ENCODE results near the gene CCDC179.

CCDC179 gene
- total RNA-seq = 0 to 0.44 (median 0) reads per million in 17 experiments

DNA sequence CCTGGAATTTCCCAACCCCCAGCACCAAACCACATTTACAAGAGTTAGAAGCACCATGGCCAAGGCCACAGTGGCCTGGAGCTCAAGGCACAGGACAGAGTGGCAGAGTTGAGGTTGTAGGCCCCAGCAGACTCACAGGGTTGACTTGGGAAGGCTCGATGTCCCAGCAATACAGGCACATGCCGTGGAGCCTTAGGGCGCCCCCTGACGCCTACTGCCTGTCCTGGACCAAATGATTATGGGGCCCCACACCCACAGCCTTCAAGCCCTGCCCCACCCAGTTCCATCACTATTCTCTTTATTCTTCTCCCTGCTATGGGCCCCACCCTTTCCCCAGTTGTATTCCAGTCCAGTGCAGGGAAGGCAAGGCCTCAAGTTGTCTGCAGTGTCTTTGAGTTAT lies at the start of gene CCDC179:
Gene CCDC179 (minus strand): TSS at position 234 of the 400 bp plus-strand sequence. CDS start 53 bp downstream, at position 181.
- DNase-seq = no peak

DNA sequence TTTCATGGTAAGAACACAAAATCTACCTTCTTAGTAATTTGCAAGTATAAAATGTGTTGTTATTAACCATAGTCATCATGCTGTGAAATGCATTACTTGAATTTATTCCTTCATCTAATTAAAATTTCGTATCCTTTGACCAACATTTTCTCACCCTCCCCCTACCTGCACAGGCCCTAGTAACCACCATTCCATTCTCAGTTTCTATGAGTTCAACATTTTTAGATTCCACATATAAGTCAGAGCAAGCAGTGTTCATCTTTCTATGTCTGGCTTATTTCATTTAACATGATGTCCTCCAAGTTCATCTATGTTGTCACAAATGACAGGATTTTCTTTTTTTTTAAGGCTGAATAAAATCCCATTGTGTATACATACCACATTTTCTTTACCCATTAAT lies 43.5 kb upstream of the CCDC179 start:
- DNase-seq = no peak

- DNase-seq = no peak
Observed at GRCh38 chr11:22901603-22902002, 41.3 kb upstream of the CCDC179 start.

DNA sequence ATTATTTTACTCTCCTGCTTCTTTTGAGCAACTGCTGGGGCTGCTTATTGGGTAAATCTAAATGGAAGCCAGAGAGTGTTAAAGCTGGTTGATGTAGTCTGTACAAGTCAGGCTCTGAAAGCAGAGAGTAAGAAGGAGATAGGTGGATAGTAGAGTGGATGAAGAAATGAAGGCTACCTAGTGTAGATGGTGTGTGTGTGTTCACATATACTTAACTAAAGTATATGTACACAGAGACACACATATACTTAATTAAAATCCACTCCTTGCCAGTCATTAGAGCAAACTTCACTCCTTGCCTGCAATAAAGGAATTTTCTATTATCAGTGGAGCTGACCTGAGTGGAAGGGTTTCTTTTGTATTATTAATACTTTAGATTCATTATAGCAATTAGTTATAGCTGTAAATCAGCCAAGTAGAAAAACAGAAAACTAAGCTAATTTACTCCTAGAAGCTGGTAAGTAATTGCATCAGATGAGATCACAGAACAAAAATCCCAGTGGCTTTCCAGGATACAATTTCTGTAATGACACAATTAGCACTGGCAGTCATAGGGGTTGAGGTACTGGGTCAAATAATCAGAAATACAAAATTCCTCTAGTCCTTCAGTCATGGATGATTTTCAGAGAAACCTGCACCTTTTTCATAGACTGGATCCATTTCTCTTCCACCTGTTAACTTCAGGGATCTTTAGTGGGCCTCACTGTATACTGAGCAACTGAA lies 40.7 kb upstream of the CCDC179 start:
- DNase-seq = no peak

- no peak for DNase-seq
Observed at GRCh38 chr11:22898036-22898435, 37.8 kb upstream of the CCDC179 start.

GRCh38 chr11:22890227-22890626 lies 30.0 kb upstream of the CCDC179 start:
- DNase-seq = no peak

DNA sequence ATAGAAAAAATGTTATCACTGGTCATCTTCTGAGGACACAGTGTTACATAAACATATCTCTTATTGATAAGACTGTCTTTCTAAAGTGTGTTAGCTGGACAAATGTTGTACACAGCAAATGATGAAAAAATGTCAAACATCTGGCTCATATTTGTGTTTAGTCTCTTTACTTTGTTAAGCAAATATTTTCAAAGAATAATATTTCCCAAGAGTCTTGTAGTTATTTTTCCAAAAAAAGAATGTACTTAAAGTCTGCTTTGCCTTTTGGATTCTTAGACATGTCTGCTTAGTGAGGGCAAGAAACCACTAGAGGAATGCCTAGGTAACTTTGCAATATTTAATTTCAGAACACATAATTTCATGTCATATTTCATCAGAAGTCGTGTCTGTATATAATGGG lies 23.9 kb upstream of the CCDC179 start:
- DNase-seq = no peak

- no peak for DNase-seq
Observed at GRCh38 chr11:22879630-22880029, 19.4 kb upstream of the CCDC179 start.

DNA sequence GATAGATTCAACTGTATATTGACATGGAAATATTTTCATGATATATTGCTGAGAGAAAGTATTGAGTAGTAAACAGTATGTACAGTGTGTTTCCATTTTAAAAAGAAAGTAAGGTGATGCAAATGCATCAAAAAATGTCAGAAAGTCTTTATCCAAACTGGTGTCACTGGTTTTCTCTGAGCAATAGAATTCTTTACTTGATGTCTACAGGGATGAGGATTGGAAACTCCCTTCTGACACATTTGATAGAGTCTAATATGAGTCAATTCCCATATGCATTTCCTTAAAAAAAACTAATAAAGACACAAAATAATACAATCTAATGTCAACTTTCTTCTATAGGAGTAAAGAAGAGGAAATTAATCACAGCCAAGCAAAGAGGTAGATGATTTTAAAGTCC lies 18.3 kb upstream of the CCDC179 start:
- DNase-seq = no peak

- no peak for DNase-seq
Observed at GRCh38 chr11:22878039-22878438, 17.8 kb upstream of the CCDC179 start.

- peak; percentile 62 to 90 (median 86) for DNase-seq
Observed at GRCh38 chr11:22875869-22876473, 15.7 kb upstream of the CCDC179 start.

GRCh38 chr11:22869325-22869724 lies 9.1 kb upstream of the CCDC179 start:
- no peak for DNase-seq

GRCh38 chr11:22859756-22860155 lies 518 bp downstream of the CCDC179 start:
- no peak for DNase-seq

DNA sequence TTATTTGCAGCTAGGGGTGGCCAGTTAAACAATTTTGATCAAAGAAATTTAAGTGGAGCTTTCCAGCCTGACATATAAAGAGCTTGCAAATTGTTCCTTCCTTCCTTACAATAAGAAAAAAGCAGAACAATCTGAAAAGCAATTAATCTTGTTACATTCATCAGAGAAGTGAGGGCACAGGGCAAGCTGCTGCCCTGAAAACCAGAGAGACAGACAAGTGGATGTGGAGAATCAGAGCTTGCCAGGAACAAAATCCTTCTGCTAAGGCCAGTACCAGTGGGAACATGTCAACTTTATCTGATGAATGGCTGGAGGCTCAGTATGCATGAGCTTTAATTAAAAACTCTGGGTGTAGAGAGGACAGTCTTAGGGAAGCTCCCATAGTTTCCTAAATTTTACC lies 8.8 kb downstream of the CCDC179 start:
- DNase-seq = no peak

GRCh38 chr11:22846726-22847125 lies 13.5 kb downstream of the CCDC179 start:
- no peak for DNase-seq

DNA sequence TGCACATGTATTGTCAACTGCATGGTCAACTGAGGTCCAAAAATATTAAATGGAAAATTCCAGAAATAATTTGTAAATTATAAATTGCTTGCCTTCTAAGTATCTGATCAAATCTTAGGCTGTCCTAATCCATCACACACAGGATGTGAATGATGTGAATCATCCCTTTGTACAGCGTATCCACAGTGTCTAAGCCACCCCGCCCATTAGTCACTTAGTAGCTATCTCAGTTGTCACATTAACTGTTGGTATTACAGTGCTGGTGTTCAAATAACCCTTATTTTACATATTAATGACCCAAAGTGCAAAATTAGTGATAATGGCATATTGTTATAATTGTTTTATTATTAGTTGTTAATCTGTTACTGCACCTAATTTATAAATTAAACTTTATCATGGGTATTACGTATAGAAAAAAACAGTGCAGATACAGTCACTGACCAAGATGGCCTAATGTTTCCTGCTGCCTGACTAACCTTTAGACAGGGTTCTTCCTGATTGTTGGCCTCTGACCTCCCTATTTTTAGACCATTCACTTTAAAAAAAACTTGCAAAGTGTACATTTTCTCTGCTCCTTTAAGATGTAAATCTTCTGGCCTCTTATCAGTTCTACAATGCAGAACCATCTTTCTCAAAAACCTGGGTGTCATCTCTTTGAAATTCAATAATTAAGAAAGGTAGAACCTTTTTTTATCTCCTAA lies 27.8 kb downstream of the CCDC179 start:
- peak in 1 of 4 experiments; percentile 8 for DNase-seq

DNA sequence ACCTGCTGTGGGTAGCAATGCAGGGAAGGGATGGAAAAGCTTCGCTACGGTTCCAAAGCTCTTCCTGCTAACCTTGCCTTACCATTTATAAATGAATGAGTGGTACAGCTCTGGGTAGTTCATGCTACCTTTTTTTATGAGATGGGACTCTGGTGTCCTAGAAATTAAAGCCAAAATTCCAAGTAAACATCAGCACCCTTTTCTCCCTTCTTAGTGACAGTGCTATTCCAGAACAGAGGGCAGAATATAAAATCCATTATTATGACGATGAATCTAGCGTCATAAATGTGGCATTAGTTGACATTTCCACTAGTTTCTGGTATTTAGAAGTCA lies 30.2 kb downstream of the CCDC179 start:
- no peak for DNase-seq

DNA sequence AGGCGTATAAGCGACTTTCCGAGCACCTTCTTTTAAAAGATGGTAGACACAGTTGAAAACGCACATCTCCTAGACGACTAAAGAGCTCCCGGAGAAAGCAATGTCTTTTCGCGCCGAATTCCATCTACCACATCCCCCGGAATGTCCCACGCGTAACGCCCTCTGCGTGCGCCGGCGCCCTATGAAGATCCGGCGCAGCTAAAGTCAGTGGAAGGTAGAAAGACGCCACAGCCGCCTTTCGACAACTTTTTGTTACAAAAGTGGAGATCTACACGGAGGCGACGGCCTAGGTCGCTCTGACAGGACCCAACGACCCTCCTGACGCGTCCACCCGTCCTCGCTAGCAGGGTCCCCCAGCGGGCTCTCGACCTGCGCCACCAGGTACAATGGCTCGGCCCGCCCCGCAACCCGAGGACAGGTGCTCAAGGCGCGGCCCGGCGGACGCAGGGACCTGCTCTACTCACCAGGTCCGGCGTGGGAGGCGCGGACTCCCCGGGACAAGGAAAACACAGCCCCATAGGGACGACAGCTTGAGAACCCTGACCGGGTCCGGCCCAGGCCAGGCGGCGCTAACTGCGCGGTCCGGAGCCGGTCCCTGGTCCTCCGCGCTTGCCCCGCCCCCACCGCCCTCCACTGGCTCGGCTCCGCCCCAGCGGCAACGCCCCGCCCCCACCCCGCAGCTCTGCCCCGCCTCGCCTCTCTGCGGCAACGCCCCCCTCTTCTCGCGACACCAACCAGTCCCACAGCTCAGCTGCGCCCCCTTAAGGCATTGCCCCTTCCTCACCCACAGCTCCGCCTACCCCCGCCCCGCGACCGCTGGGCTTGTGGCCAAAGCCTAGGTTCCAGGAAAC lies 30.8 kb downstream of the CCDC179 start, which contains the start of gene SVIP:
Gene SVIP (minus strand): TSS at position 571 of the 851 bp plus-strand sequence. CDS start 53 bp downstream, at position 518.
- peak; percentile 90 to 97 (median 94) for DNase-seq

- DNase-seq = no peak
Observed at GRCh38 chr11:22828373-22828772, 31.9 kb downstream of the CCDC179 start.

GRCh38 chr11:22822203-22822602 lies 38.1 kb downstream of the CCDC179 start:
- no peak for DNase-seq

- no peak for DNase-seq
Observed at GRCh38 chr11:22809893-22810292, 50.4 kb downstream of the CCDC179 start.

DNA sequence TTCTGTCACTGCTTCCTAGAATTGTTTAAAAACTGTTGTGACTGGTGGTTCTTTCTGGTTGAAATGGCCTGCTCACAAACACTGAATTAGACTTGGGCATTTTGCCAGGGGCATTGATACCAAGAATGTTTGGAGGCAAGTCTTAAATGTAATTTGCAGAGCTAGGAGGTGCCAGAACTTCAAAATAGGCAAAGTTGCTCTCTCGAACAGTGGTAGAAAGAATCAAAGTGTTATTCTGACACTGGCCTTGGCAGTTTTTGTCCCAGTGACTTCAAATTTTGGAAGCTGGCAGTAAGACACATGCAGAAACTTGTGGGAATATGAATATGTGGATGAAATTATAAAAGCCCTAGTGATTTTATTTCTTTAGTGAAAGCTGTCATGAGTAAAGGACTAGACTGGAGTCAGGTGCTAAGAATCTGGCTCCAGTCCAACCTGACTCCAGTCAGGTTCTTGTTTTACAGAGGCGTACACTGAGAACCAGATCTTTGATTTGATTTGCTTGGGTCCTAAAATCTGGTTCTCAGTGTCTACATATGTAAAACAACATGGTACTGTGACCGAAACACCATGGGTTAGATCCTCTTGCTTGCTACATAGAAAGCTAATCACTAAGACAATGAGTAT lies 51.6 kb downstream of the CCDC179 start:
- DNase-seq = no peak
